GM23338 (cell line): ENCODE data around the gene CDON. TPM values are rescaled to one million over a fixed set of nuclear protein-coding genes. Genes with fewer than 3 reads are reported as not detected.

ENCODE experiments used
- ATAC-seq: fragments of 200-7000 bp; cut with Tn5 transposase; 3 replicates; pipeline ENCODE4 v1.9.1; 2020
- DNase-seq: peaks from one replicate; pipeline ENCODE4 v3.0.0-alpha.2; 2015; ENCODE audit warnings: low spot score
- H2AFZ ChIP-seq: fragments of 200-600 bp; sonication (generic); 2 replicates; pipeline ENCODE4 v1.8.0; 2016; ENCODE audit warnings: antibody characterized with exemption, mild to moderate bottlenecking, moderate library complexity
- H3F3A ChIP-seq: fragments of 200-600 bp; sonication (generic); replicated peaks from 2 replicates; pipeline ENCODE4 v1.8.0; 2017; ENCODE audit warnings: antibody characterized with exemption, mixed run types, low read depth
- H3K27ac ChIP-seq: fragments of 200-600 bp; sonication (generic); 2 replicates; pipeline ENCODE4 v1.6.1; 2016; ENCODE audit warnings: low read depth
- H3K27me3 ChIP-seq: fragments of 200-600 bp; sonication (generic); 2 replicates; pipeline ENCODE4 v1.8.0; 2016; ENCODE audit warnings: mild to moderate bottlenecking, mixed run types, moderate library complexity; ENCODE audit not compliant: insufficient read depth
- H3K36me3 ChIP-seq: fragments of 200-600 bp; sonication (generic); 2 replicates; pipeline ENCODE4 v1.8.0; 2016; ENCODE audit warnings: mild to moderate bottlenecking; ENCODE audit not compliant: insufficient read depth
- H3K4me1 ChIP-seq: fragments of 200-600 bp; sonication (generic); 2 replicates; pipeline ENCODE4 v1.8.0; 2016; ENCODE audit warnings: mild to moderate bottlenecking, moderate library complexity; ENCODE audit not compliant: insufficient read depth
- H3K4me2 ChIP-seq: fragments of 200-600 bp; sonication (generic); 2 replicates; pipeline ENCODE4 v1.7.1; 2017; ENCODE audit warnings: mixed run types
- H3K4me3 ChIP-seq: fragments of 200-600 bp; sonication (generic); 2 replicates; pipeline ENCODE4 v1.6.1; 2016; ENCODE audit warnings: mixed run types
- H3K79me2 ChIP-seq: fragments of 200-600 bp; sonication (generic); replicated peaks from 2 replicates; pipeline ENCODE4 v1.8.0; 2017; ENCODE audit warnings: mild to moderate bottlenecking; ENCODE audit not compliant: insufficient read depth
- H3K9me2 ChIP-seq: fragments of 200-600 bp; sonication (generic); 2 replicates; pipeline ENCODE4 v1.8.0; 2017; ENCODE audit not compliant: insufficient read depth
- H4K20me1 ChIP-seq: fragments of 200-600 bp; sonication (generic); replicated peaks from 2 replicates; pipeline ENCODE4 v1.8.0; 2017; ENCODE audit warnings: mild to moderate bottlenecking; ENCODE audit not compliant: insufficient read depth
- H3K27ac Mint-ChIP-seq: 2 replicates; pipeline ENCODE4 v1.8.0; 2020; ENCODE audit warnings: inconsistent platforms, mild to moderate bottlenecking, moderate library complexity, mixed read lengths
- H3K27me3 Mint-ChIP-seq: 3 replicates; pipeline ENCODE4 v1.8.0; 2022; ENCODE audit warnings: low read depth, mild to moderate bottlenecking, moderate library complexity, mixed read lengths, inconsistent platforms; ENCODE audit not compliant: insufficient read depth, poor library complexity
- H3K36me3 Mint-ChIP-seq: 3 replicates; pipeline ENCODE4 v1.8.0; 2021; ENCODE audit warnings: low read depth, mild to moderate bottlenecking, inconsistent platforms, moderate library complexity, mixed read lengths
- H3K4me1 Mint-ChIP-seq: 3 replicates; pipeline ENCODE4 v1.8.0; 2020; ENCODE audit warnings: mild to moderate bottlenecking, inconsistent platforms, mixed read lengths
- H3K4me3 Mint-ChIP-seq: 3 replicates; pipeline ENCODE4 v1.8.0; 2021; ENCODE audit warnings: moderate library complexity, mild to moderate bottlenecking, inconsistent platforms, mixed read lengths
- H3K9me3 Mint-ChIP-seq: 3 replicates; pipeline ENCODE4 v1.8.0; 2020; ENCODE audit warnings: moderate library complexity, mild to moderate bottlenecking, inconsistent platforms, mixed read lengths
- CREB1 ChIP-seq: fragments of 250-450 bp; sonication (Bioruptor Pico); IDR thresholded peaks from 2 replicates; pipeline ENCODE4 v1.5.0; 2020; ENCODE audit warnings: low read depth, mild to moderate bottlenecking, moderate library complexity
- EZH2 ChIP-seq: fragments of 200-600 bp; sonication (generic); IDR thresholded peaks from one replicate; pipeline ENCODE4 v1.8.0; 2017; ENCODE audit warnings: antibody characterized with exemption, mild to moderate bottlenecking, low read depth; ENCODE audit not compliant: unreplicated experiment
- EZH2phosphoT487 ChIP-seq: fragments of 200-600 bp; sonication (generic); IDR thresholded peaks from one replicate; pipeline ENCODE4 v1.8.1; 2018; ENCODE audit warnings: antibody characterized with exemption; ENCODE audit not compliant: unreplicated experiment
- JUNB ChIP-seq: IDR thresholded peaks from one replicate; pipeline ENCODE4 v1.6.1; 2016; ENCODE audit warnings: antibody characterized with exemption; ENCODE audit not compliant: unreplicated experiment
- NANOG ChIP-seq: IDR thresholded peaks from 2 replicates; pipeline ENCODE4 v1.6.1; 2016; ENCODE audit warnings: antibody characterized with exemption, borderline replicate concordance
- POLR2AphosphoS5 ChIP-seq: IDR thresholded peaks from 2 replicates; pipeline ENCODE4 v1.6.1; 2016; ENCODE audit warnings: antibody characterized with exemption, low read depth
- REST ChIP-seq: IDR thresholded peaks from one replicate; pipeline ENCODE4 v1.6.1; 2018; ENCODE audit warnings: antibody characterized with exemption; ENCODE audit not compliant: unreplicated experiment
- STAT1 ChIP-seq: IDR thresholded peaks from one replicate; pipeline ENCODE4 v1.6.1; 2016; ENCODE audit warnings: antibody characterized with exemption; ENCODE audit not compliant: unreplicated experiment
- ZNF331 ChIP-seq: fragments of 250-450 bp; sonication (Bioruptor Pico); IDR thresholded peaks from 2 replicates; pipeline ENCODE4 v1.5.0; 2020; ENCODE audit warnings: low read depth, mild to moderate bottlenecking, moderate library complexity
- polyA plus RNA-seq: library from polyadenylated mRNA; unstranded; fragments of >200 nt; fragmentation: Nextera tagmentation; extraction: Ambion mirVana; gene quantifications from 2 replicates; pipeline ENCODE4 v1.2.1, GENCODE V29; 2016
- total RNA-seq: library from RNA; depleted of rRNA; stranded (reverse); fragments of >200 nt; shearing (Covaris generic); gene quantifications from 2 replicates; pipeline ENCODE4 v1.2.3, GENCODE V29; 2014
- TF ChIP-seq, protein P1 (sequence below), 2 experiments: fragments of 200-600 bp in 1 of 2; sonication (generic) in 1 of 2; conservative IDR thresholded peaks; 2 replicates each; pipeline versions ENCODE4 v1.5.1 to v1.6.1; 2016 to 2017; ENCODE audit warnings: antibody characterized with exemption in 2 of 2, low read depth in 2 of 2, mild to moderate bottlenecking in 2 of 2, moderate library complexity in 1 of 2
- TF ChIP-seq, protein P2 (sequence below): fragments of 250-450 bp; sonication (Bioruptor Pico); IDR thresholded peaks from 2 replicates; pipeline ENCODE4 v1.5.0; 2020; ENCODE audit warnings: mild to moderate bottlenecking, moderate library complexity

CDON gene
- total and polyA plus RNA-seq, 2 experiments from 2014 or later, result 4.1 to 35.5 TPM

GRCh38 chr11:125930076-125930450, 132.6 kb downstream of the CDON start (continued):
- TF ChIP-seq POLR2AphosphoS5 (no peak), NANOG (no peak), STAT1 (no peak), ZNF331 (CRISPR knock-in tag) (no peak)
- TF ChIP-seq, protein P1, sequence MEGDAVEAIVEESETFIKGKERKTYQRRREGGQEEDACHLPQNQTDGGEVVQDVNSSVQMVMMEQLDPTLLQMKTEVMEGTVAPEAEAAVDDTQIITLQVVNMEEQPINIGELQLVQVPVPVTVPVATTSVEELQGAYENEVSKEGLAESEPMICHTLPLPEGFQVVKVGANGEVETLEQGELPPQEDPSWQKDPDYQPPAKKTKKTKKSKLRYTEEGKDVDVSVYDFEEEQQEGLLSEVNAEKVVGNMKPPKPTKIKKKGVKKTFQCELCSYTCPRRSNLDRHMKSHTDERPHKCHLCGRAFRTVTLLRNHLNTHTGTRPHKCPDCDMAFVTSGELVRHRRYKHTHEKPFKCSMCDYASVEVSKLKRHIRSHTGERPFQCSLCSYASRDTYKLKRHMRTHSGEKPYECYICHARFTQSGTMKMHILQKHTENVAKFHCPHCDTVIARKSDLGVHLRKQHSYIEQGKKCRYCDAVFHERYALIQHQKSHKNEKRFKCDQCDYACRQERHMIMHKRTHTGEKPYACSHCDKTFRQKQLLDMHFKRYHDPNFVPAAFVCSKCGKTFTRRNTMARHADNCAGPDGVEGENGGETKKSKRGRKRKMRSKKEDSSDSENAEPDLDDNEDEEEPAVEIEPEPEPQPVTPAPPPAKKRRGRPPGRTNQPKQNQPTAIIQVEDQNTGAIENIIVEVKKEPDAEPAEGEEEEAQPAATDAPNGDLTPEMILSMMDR (conservative IDR thresholded peaks at IDR 0.05; ENCODE audit: low read depth in 2 of 2), result no peak

DNA sequence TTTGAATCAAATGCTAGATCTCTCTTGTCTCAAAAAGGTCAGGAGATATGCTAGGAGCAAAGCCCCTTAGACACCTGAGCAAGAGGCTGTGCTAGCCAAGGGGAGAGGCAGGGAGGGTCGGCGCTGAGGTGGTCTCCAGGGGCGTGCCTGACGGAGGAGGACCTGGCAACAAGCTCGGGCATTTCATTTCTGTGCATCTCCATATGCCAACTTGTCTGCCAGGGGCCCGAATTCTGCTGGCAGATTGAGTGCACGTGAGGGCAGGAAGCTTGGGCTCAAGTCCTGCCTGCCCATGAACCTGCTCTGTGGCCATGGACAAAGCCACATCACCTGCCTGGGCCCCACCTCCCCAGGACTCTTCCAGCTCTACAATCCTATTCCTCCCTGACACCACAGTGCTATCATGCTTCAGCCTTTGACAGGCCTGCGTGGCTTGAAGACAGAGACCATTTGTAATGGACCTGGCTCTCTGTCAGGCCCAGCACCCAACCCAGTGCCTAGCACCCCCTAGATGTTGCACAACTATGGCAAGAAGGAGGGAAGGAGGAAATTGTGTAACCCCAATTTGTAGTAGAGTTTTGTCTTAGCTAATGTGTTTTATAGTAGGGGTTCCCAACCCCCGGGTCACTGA, 133.1 kb downstream of the CDON start:
- Histone ChIP-seq H2AFZ (no peak overlapping the region), H3K36me3 (no peaks in the 10 kb centered on the region), H3K4me2 (no peak overlapping the region), H3K9me2 (no peaks in the 10 kb centered on the region), H3F3A (no peaks in the 10 kb centered on the region), H3K4me1 (peaks cover 10% of the 10 kb centered on the region), H3K27ac (no peak overlapping the region), H3K4me3 (no peak overlapping the region), H4K20me1 (no peaks in the 10 kb centered on the region), H3K27me3 (no peaks in the 10 kb centered on the region), H3K79me2 (no peaks in the 10 kb centered on the region)
- no peak overlapping the region for H3K27ac Mint-ChIP-seq
- peaks cover 45% of the 10 kb centered on the region for H3K4me1 Mint-ChIP-seq
- no peaks in the 10 kb centered on the region for H3K9me3 Mint-ChIP-seq
- H3K4me3 Mint-ChIP-seq, result no peak overlapping the region
- peaks cover 7% of the 10 kb centered on the region for H3K27me3 Mint-ChIP-seq
- ATAC-seq (no peak), DNase-seq (no peak)
- H3K36me3 Mint-ChIP-seq, result no peaks in the 10 kb centered on the region
- TF ChIP-seq, protein P1 (conservative IDR thresholded peaks at IDR 0.05; ENCODE audit: low read depth in 2 of 2), result no peak
- TF ChIP-seq JUNB (no peak), NANOG (no peak), EZH2 (no peak), EZH2phosphoT487 (no peak), ZNF331 (CRISPR knock-in tag) (no peak), REST (no peak), CREB1 (no peak), STAT1 (no peak)
- TF ChIP-seq, protein P2, sequence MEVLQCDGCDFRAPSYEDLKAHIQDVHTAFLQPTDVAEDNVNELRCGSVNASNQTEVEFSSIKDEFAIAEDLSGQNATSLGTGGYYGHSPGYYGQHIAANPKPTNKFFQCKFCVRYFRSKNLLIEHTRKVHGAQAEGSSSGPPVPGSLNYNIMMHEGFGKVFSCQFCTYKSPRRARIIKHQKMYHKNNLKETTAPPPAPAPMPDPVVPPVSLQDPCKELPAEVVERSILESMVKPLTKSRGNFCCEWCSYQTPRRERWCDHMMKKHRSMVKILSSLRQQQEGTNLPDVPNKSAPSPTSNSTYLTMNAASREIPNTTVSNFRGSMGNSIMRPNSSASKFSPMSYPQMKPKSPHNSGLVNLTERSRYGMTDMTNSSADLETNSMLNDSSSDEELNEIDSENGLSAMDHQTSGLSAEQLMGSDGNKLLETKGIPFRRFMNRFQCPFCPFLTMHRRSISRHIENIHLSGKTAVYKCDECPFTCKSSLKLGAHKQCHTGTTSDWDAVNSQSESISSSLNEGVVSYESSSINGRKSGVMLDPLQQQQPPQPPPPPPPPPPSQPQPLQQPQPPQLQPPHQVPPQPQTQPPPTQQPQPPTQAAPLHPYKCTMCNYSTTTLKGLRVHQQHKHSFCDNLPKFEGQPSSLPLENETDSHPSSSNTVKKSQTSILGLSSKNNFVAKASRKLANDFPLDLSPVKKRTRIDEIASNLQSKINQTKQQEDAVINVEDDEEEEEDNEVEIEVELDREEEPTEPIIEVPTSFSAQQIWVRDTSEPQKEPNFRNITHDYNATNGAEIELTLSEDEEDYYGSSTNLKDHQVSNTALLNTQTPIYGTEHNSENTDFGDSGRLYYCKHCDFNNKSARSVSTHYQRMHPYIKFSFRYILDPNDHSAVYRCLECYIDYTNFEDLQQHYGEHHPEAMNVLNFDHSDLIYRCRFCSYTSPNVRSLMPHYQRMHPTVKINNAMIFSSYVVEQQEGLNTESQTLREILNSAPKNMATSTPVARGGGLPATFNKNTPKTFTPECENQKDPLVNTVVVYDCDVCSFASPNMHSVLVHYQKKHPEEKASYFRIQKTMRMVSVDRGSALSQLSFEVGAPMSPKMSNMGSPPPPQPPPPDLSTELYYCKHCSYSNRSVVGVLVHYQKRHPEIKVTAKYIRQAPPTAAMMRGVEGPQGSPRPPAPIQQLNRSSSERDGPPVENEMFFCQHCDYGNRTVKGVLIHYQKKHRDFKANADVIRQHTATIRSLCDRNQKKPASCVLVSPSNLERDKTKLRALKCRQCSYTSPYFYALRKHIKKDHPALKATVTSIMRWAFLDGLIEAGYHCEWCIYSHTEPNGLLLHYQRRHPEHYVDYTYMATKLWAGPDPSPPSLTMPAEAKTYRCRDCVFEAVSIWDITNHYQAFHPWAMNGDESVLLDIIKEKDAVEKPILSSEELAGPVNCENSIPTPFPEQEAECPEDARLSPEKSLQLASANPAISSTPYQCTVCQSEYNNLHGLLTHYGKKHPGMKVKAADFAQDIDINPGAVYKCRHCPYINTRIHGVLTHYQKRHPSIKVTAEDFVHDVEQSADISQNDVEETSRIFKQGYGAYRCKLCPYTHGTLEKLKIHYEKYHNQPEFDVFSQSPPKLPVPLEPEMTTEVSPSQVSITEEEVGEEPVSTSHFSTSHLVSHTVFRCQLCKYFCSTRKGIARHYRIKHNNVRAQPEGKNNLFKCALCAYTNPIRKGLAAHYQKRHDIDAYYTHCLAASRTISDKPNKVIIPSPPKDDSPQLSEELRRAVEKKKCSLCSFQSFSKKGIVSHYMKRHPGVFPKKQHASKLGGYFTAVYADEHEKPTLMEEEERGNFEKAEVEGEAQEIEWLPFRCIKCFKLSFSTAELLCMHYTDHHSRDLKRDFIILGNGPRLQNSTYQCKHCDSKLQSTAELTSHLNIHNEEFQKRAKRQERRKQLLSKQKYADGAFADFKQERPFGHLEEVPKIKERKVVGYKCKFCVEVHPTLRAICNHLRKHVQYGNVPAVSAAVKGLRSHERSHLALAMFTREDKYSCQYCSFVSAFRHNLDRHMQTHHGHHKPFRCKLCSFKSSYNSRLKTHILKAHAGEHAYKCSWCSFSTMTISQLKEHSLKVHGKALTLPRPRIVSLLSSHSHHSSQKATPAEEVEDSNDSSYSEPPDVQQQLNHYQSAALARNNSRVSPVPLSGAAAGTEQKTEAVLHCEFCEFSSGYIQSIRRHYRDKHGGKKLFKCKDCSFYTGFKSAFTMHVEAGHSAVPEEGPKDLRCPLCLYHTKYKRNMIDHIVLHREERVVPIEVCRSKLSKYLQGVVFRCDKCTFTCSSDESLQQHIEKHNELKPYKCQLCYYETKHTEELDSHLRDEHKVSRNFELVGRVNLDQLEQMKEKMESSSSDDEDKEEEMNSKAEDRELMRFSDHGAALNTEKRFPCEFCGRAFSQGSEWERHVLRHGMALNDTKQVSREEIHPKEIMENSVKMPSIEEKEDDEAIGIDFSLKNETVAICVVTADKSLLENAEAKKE (CRISPR knock-in tag), result no peak
